Activated CD8-positive, alpha-beta T cell treated with anti-CD3 and anti-CD28 coated beads for 36 hours (primary cell): ENCODE data around the gene ZNF165. TPM values are rescaled to one million over a fixed set of nuclear protein-coding genes. Genes with fewer than 3 reads are reported as not detected.
A peak's percentile ranks its signal among the peaks of the same experiment; 100 is the strongest.
"Not testable (repeated sequence)": the region's sequence is repeated elsewhere in the genome, so short reads cannot be mapped to it uniquely, and the experiment has no call there.

Source experiments
- ATAC-seq: fragments of 200-7000 bp; cut with Tn5 transposase; one replicate; pipeline ENCODE4 v1.10.0; 2021; ENCODE audit warnings: mild to moderate bottlenecking, moderate library complexity
- CTCF ChIA-PET: fragments of 350-600 bp; sonication (Branson Sonifier 250); formaldehyde crosslinking; loops from one replicate; lab custom pipeline; 2021; ENCODE audit warnings: antibody characterized with exemption; lab: Charles Lee
- POLR2A ChIA-PET: fragments of 350-600 bp; sonication (Branson Sonifier 250); formaldehyde crosslinking; loops from one replicate; lab custom pipeline; 2021; ENCODE audit warnings: antibody characterized with exemption; lab: Charles Lee
- DNase-seq: peaks from one replicate; pipeline ENCODE4 v3.0.0-alpha.2; 2020
- H3K27ac Mint-ChIP-seq: one replicate; pipeline ENCODE4 v1.8.0; 2021; ENCODE audit warnings: mild to moderate bottlenecking, mixed read lengths
- H3K27me3 Mint-ChIP-seq: one replicate; pipeline ENCODE4 v1.8.0; 2021; ENCODE audit warnings: mixed read lengths
- H3K36me3 Mint-ChIP-seq: one replicate; pipeline ENCODE4 v1.8.0; 2021; ENCODE audit warnings: low read depth, mixed read lengths
- H3K4me1 Mint-ChIP-seq: one replicate; pipeline ENCODE4 v1.8.0; 2021; ENCODE audit warnings: low read depth, mixed read lengths
- H3K4me3 Mint-ChIP-seq: one replicate; pipeline ENCODE4 v1.8.0; 2021; ENCODE audit warnings: mild to moderate bottlenecking, moderate library complexity, mixed read lengths
- H3K9me3 Mint-ChIP-seq: one replicate; pipeline ENCODE4 v1.8.0; 2021; ENCODE audit warnings: mixed read lengths
- intact Hi-C: fragments of 100-400 bp; cut with micrococcal nuclease; formaldehyde crosslinking; loops from one replicate; pipeline ENCODE4 v1.10.0; 2022
- total RNA-seq, 2 experiments: library from RNA; stranded (reverse); gene quantifications; one replicate each; pipeline ENCODE4 v1.2.3, GENCODE V29; 2021
- TF ChIP-seq, protein P1 (sequence below): fragments of 200-600 bp; IDR thresholded peaks from one replicate; pipeline ENCODE4 v1.8.0; 2022; ENCODE audit warnings: antibody characterized with exemption, mild to moderate bottlenecking

Gene ZNF165
- total RNA-seq, 2 experiments from 2014 or later, result 3.5 to 3.6 TPM

DNA sequence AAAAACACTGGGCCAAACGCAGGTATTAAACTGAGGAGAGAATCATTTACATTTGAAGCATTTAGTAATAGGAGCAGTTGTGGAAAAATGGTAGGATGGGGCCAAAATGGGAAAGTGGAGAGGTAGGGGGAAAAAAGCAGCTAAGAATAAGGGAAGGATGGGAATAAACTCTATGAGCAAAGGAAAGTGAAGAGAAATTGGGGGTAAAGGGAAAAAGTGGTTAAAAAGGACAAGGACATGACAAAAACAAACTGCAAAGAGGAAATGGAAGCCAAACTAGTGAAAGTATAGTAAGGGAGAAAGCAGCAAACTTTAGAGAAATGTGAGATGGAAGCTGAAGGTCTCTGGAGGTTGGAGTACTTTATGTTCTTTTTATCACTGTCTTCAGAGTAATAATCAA is 37.8 kb downstream of the ZNF165 start:
- peaks cover 51% of the 10 kb centered on the region for H3K36me3 Mint-ChIP-seq
- no peaks in the 10 kb centered on the region for H3K27me3 Mint-ChIP-seq
- intact Hi-C loops, result no loop called here
- DNase-seq, result no peak
- H3K4me1 Mint-ChIP-seq, result peaks cover 1% of the 10 kb centered on the region
- H3K4me3 Mint-ChIP-seq, result no peak overlapping the region
- ChIA-PET POLR2A (interaction anchor here (1.2 kb wide), 1 partner anchor 19 kb away, joined by 8 read pairs; no protein-coding TSS in a partner anchor), CTCF (interaction anchor here (1.1 kb wide), 1 partner anchor 13 kb away, joined by 4 read pairs; no protein-coding TSS in a partner anchor)
- ATAC-seq, result no peak
- TF ChIP-seq, protein P1, sequence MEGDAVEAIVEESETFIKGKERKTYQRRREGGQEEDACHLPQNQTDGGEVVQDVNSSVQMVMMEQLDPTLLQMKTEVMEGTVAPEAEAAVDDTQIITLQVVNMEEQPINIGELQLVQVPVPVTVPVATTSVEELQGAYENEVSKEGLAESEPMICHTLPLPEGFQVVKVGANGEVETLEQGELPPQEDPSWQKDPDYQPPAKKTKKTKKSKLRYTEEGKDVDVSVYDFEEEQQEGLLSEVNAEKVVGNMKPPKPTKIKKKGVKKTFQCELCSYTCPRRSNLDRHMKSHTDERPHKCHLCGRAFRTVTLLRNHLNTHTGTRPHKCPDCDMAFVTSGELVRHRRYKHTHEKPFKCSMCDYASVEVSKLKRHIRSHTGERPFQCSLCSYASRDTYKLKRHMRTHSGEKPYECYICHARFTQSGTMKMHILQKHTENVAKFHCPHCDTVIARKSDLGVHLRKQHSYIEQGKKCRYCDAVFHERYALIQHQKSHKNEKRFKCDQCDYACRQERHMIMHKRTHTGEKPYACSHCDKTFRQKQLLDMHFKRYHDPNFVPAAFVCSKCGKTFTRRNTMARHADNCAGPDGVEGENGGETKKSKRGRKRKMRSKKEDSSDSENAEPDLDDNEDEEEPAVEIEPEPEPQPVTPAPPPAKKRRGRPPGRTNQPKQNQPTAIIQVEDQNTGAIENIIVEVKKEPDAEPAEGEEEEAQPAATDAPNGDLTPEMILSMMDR, result no peak
- no peak overlapping the region for H3K27ac Mint-ChIP-seq
- no peaks in the 10 kb centered on the region for H3K9me3 Mint-ChIP-seq

DNA sequence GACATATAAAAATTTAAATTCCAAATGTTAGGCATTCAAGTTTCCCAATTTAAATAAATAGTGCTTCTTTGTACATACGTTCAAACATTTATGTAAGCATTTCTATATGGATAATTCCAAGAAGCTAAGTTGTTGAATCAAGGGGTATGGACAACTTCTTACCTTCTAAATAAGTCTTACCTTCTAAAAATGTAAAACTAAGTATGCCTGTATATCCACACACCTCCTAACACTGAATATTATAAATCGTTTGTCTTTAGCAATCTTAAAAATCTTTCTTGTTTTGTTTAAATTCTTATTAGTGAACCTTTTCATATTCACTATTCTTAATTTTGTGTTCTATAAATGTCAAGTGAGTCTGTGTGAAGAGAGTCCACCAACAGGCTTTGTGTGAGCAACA is 41.5 kb downstream of the ZNF165 start:
- Mint-ChIP-seq H3K27ac (no peak overlapping the region), H3K4me1 (peaks cover 33% of the 10 kb centered on the region), H3K9me3 (no peaks in the 10 kb centered on the region), H3K27me3 (no peaks in the 10 kb centered on the region), H3K36me3 (peaks cover 39% of the 10 kb centered on the region), H3K4me3 (no peak overlapping the region)
- ChIA-PET CTCF (no interaction called here), POLR2A (no interaction called here)
- ATAC-seq, result no peak
- TF ChIP-seq, protein P1, result no peak
- intact Hi-C loops, result no loop called here
- no peak for DNase-seq

DNA sequence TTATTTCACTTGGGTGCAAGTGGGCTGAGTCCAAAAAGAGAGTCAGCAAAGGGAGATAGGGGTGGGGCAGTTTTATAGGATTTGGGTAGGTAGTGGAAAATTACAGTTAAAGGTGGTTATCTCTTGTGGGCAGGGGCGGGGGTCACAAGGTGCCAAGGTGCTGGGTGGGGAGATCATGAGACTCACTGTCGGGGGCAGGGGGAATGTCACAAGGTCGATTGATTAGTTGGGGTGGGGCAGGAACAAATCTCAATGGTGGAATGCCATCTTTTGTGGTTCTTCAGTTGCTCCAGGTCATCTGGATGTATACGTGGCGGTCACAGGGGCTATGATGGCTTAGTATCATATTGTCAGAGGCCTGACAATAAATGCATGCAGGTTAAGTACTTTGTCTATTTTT is 41.9 kb downstream of the ZNF165 start:
- ATAC-seq, POLR2A ChIA-PET, DNase-seq: not testable (repeated sequence)

DNA sequence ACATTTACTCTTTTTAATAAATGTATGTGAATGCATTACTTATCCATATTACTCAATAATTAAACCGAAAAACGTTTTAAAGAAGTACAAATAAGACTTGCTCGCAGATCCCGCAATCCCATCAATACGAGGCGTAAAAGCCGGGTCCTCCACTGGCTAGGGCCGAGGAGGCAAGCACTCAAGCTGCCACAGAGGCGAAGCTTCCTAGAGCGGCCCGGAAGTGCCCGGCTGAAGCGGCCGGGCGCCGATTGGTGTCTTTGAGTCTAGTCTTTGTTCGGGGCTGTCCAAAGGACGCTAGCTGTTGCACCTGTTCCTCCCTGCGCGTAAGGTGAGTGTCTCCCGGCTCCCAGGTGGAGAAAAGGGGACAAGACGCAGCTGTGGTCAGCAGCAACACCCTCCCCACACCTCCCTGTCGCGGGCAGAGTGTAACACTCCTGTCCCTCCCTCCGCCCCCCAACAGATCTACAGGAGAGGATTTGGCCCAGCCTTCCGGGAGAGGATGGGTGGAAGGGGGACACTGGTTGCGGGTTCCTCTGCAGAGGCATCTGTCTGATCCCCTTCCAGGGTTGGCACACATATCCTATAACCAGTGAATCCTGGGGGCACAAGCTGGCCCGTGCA is 44.1 kb downstream of the ZNF165 start, which contains the start of gene ZSCAN16:
TSS of gene ZSCAN16 (plus strand) at position 260 of the 621 bp plus-strand sequence. CDS start 835 bp downstream, outside the sequence.
- Mint-ChIP-seq H3K36me3 (peaks cover 45% of the 10 kb centered on the region), H3K27me3 (no peaks in the 10 kb centered on the region)

More for the DNA sequence above, 41.9 kb downstream of the ZNF165 start:
- intact Hi-C loops, H3K9me3 Mint-ChIP-seq, H3K4me3 Mint-ChIP-seq, H3K27ac Mint-ChIP-seq, H3K27me3 Mint-ChIP-seq: not testable (repeated sequence)
- CTCF ChIA-PET, result interaction anchor here (1.1 to 1.6 kb wide), 3 partner anchors 18 to 20 kb away, joined by 3 to 6 read pairs (median 4); partner anchors contain the start of gene ZKSCAN8
- H3K36me3 Mint-ChIP-seq, result peaks cover 39% of the 10 kb centered on the region
- peaks cover 35% of the 10 kb centered on the region for H3K4me1 Mint-ChIP-seq

DNA sequence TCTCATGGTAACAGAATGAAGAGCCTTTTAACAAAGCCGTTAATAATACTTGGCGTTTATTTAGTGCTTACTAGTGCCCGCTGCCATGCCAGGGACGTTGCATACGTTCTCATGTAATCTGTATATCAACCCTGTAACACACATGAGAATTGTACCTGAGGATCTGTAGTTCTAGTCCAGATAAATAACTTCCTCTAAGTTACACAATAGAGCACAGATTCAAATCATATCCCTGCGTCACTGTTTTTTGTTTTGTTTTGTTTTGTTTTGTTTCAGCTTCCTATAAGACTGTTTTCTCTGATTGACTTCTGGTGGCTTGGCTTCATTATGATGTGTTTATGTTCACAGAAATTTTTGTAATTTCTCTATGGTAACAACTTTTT is 44.6 kb downstream of the ZNF165 start:
- POLR2A ChIA-PET, result interaction anchor here (1.1 to 2.1 kb wide), 3 partner anchors 12 to 142 kb away, joined by 3 to 12 read pairs (median 5); partner anchors contain the start of gene ZSCAN26
- intact Hi-C loops, result loop anchor here (2.0 kb wide), 1 partner anchor 18 kb away; no protein-coding TSS in a partner anchor
- CTCF ChIA-PET, result interaction anchor here (0.6 to 1.6 kb wide), 6 partner anchors 13 to 231 kb away, joined by 3 to 4 read pairs (median 3); partner anchors contain the start of gene ZKSCAN8
- TF ChIP-seq, protein P1, result no peak
- H3K36me3 Mint-ChIP-seq, result peaks cover 47% of the 10 kb centered on the region
- ATAC-seq, result no peak
- no peaks in the 10 kb centered on the region for H3K9me3 Mint-ChIP-seq
- peak overlapping the region; percentile 97 for H3K4me3 Mint-ChIP-seq
- no peak for DNase-seq
- H3K4me1 Mint-ChIP-seq, result peaks cover 56% of the 10 kb centered on the region
- no peaks in the 10 kb centered on the region for H3K27me3 Mint-ChIP-seq
- peak overlapping the region; percentile 94 for H3K27ac Mint-ChIP-seq

More for the DNA sequence above, 44.1 kb downstream of the ZNF165 start, which contains the start of gene ZSCAN16:
- ATAC-seq (peak; percentile 96), DNase-seq (peak; percentile 85)
- peaks cover 53% of the 10 kb centered on the region for H3K4me1 Mint-ChIP-seq
- intact Hi-C loops, result loop anchor here (2.0 kb wide), 1 partner anchor 18 kb away; no protein-coding TSS in a partner anchor
- peak within 1 kb of the TSS; percentile 97 for H3K4me3 Mint-ChIP-seq
- TF ChIP-seq, protein P1, result no peak
- CTCF ChIA-PET, result interaction anchor here (0.6 to 1.6 kb wide), 6 partner anchors 13 to 232 kb away, joined by 3 to 4 read pairs (median 3); partner anchors contain the start of gene ZKSCAN8
- POLR2A ChIA-PET, result interaction anchor here (0.7 to 2.1 kb wide), 4 partner anchors 13 to 143 kb away, joined by 3 to 12 read pairs (median 4); partner anchors contain the start of genes ZKSCAN8 and ZSCAN26
- H3K9me3 Mint-ChIP-seq, result no peaks in the 10 kb centered on the region
- peak within 1 kb of the TSS; percentile 94 for H3K27ac Mint-ChIP-seq
